ENCODE results near the gene KCTD7. TPM values are rescaled to one million over a fixed set of nuclear protein-coding genes. Genes with fewer than 3 reads are reported as not detected.
"Not testable (repeated sequence)": the region's sequence is repeated elsewhere in the genome, so short reads cannot be mapped to it uniquely, and the experiment has no call there.

The KCTD7 gene
- total RNA-seq, 1 experiment from 2014 or later, result 3.9 TPM

- H3K4me1 ChIP-seq (ENCODE audit: control insufficient read depth in 1 of 2, insufficient read depth in 2 of 2, low read length in 2 of 2); RAD21 ChIA-PET (ENCODE audit: low non-redundant PET in 1 of 2, low total read pairs in 2 of 2, uncharacterized antibody in 2 of 2, unreplicated experiment in 2 of 2); BruUV-seq (replicated peaks); H3K9me2 ChIP-seq (ENCODE audit: insufficient read depth); H3K27me3 ChIP-seq (ENCODE audit: insufficient read depth, low read length); H3K9ac ChIP-seq (ENCODE audit: low read length); intact Hi-C loops (cut with micrococcal nuclease); DNase-seq (ENCODE audit: low read depth, low spot score); CTCF ChIA-PET; H2AFZ ChIP-seq (ENCODE audit: low read depth, low read length, poor library complexity, severe bottlenecking); H3K9me3 ChIP-seq (ENCODE audit: control insufficient read depth in 1 of 2, insufficient read depth in 1 of 2, low read depth in 1 of 2, low read length in 2 of 2); H3K79me2 ChIP-seq (ENCODE audit: insufficient read depth, low read length); H4K20me1 ChIP-seq (ENCODE audit: insufficient read depth); H3K36me3 ChIP-seq (ENCODE audit: control insufficient read depth in 1 of 2, insufficient read depth in 2 of 2, low read length in 2 of 2); H3K4me3 ChIP-seq (replicated peaks in 1 of 2; ENCODE audit: low read depth in 1 of 2, low read length in 2 of 2): not testable (repeated sequence)
- POLR2A ChIA-PET, result interaction anchor here (0.5 kb wide), 1 partner anchor 40 kb away, joined by 4 read pairs; no protein-coding TSS in a partner anchor
- Histone ChIP-seq H3K4me2 (ENCODE audit: low read length) (peak overlapping the region; percentile 64), H3K27ac (ENCODE audit: low read depth, low read length) (peak overlapping the region; percentile 51; the same call in 1 of the 2 replicates)
- peak; percentile 47; the same call in 1 of the 2 replicates for ATAC-seq
Measured at GRCh38 chr7:66672432-66673123, 43.9 kb downstream of the KCTD7 start.

GRCh38 chr7:66673124-66673640, 44.5 kb downstream of the KCTD7 start:
- Histone ChIP-seq H3K27ac (ENCODE audit: low read depth, low read length) (peak overlapping the region; percentile 51; the same call in 1 of the 2 replicates), H3K9ac (ENCODE audit: low read length) (0 out of 2 replicates have a peak overlapping the region, but pooled peaks have one; percentile 30), H3K4me2 (ENCODE audit: low read length) (peak overlapping the region; percentile 64)
- H2AFZ ChIP-seq (ENCODE audit: low read depth, low read length, poor library complexity, severe bottlenecking); intact Hi-C loops (cut with micrococcal nuclease); H4K20me1 ChIP-seq (ENCODE audit: insufficient read depth); H3K27me3 ChIP-seq (ENCODE audit: insufficient read depth, low read length); CTCF ChIA-PET; H3K36me3 ChIP-seq (ENCODE audit: control insufficient read depth in 1 of 2, insufficient read depth in 2 of 2, low read length in 2 of 2); H3K9me3 ChIP-seq (ENCODE audit: control insufficient read depth in 1 of 2, insufficient read depth in 1 of 2, low read depth in 1 of 2, low read length in 2 of 2); H3K4me3 ChIP-seq (replicated peaks in 1 of 2; ENCODE audit: low read depth in 1 of 2, low read length in 2 of 2); RAD21 ChIA-PET (ENCODE audit: low non-redundant PET in 1 of 2, low total read pairs in 2 of 2, uncharacterized antibody in 2 of 2, unreplicated experiment in 2 of 2); DNase-seq (ENCODE audit: low read depth, low spot score); H3K4me1 ChIP-seq (ENCODE audit: control insufficient read depth in 1 of 2, insufficient read depth in 2 of 2, low read length in 2 of 2); H3K9me2 ChIP-seq (ENCODE audit: insufficient read depth); H3K79me2 ChIP-seq (ENCODE audit: insufficient read depth, low read length); BruUV-seq (replicated peaks): not testable (repeated sequence)
- TF ChIP-seq JUND (IDR thresholded peaks at IDR 0.05), result 0 out of 2 replicates have a peak, but pooled peaks have one; percentile 28
- POLR2A ChIA-PET, result interaction anchor here (0.5 kb wide), 1 partner anchor 41 kb away, joined by 4 read pairs; no protein-coding TSS in a partner anchor
- peak; percentile 85 for ATAC-seq
